Dermis blood vessel endothelial cell (primary cell): Measurements from ENCODE around the gene CD8B2. TPM values are rescaled to one million over a fixed set of nuclear protein-coding genes. Genes with fewer than 3 reads are reported as not detected.
"Not testable (repeated sequence)": the region's sequence is repeated elsewhere in the genome, so short reads cannot be mapped to it uniquely, and the experiment has no call there.

Experiments used
- DNase-seq: peaks from one replicate; pipeline ENCODE4 v3.0.0; 2010
- total RNA-seq: library from RNA; depleted of rRNA; stranded (reverse); fragments of >200 nt; gene quantifications from 2 replicates; pipeline ENCODE4 v1.2.3, GENCODE V29; 2014

CD8B2 gene
- total RNA-seq, 1 donor from 2014 or later, result not detected

GRCh38 chr2:106553321-106553720 lies 66.2 kb downstream of the CD8B2 start:
- DNase-seq, result no peak

- DNase-seq, result no peak
These were observed 67.2 kb downstream of the CD8B2 start for GRCh38 chr2:106554411-106554810.

- no peak for DNase-seq
These were observed 67.9 kb downstream of the CD8B2 start for GRCh38 chr2:106555053-106555452.

GRCh38 chr2:106559786-106560185 lies 72.6 kb downstream of the CD8B2 start:
- not testable (repeated sequence) for DNase-seq

- no peak for DNase-seq
These were observed 73.6 kb downstream of the CD8B2 start for GRCh38 chr2:106560773-106561172.

- no peak for DNase-seq
These were observed 74.2 kb downstream of the CD8B2 start for GRCh38 chr2:106561356-106561755.

- DNase-seq, result no peak
These were observed 74.6 kb downstream of the CD8B2 start for GRCh38 chr2:106561803-106562202.

GRCh38 chr2:106562268-106563186 lies 75.4 kb downstream of the CD8B2 start:
- DNase-seq, result no peak

GRCh38 chr2:106563195-106563594 lies 76.0 kb downstream of the CD8B2 start:
- DNase-seq, result no peak

- no peak for DNase-seq
These were observed 78.4 kb downstream of the CD8B2 start for GRCh38 chr2:106565599-106565998.

- no peak for DNase-seq
These were observed 78.9 kb downstream of the CD8B2 start for GRCh38 chr2:106566050-106566449.

- not testable (repeated sequence) for DNase-seq
These were observed 79.3 kb downstream of the CD8B2 start for GRCh38 chr2:106566484-106566883.

GRCh38 chr2:106570316-106570715 lies 83.2 kb downstream of the CD8B2 start:
- no peak for DNase-seq

Other genes with a start within 250 kb of the CD8B2 start
- gene RGPD3, start 19.0 kb upstream of the CD8B2 start, total RNA-seq, result 0.33 and 0.51 TPM in 2 replicates